K562 (cell line): Measurements from ENCODE around the gene TSR3. TPM values are rescaled to one million over a fixed set of nuclear protein-coding genes. Genes with fewer than 3 reads are reported as not detected.

Source experiments
- BRCA1 ChIP-seq, 2 experiments: fragments of 450-650 bp in 1 of 2; sonication (generic) in 1 of 2; formaldehyde crosslinking in 1 of 2; IDR thresholded peaks; 2 replicates each; pipeline versions ENCODE4 v1.5.0 to v1.6.1; 2017 to 2020; ENCODE audit warnings: mild to moderate bottlenecking in 1 of 2, missing genetic modification reagents in 1 of 2
- FIP1L1 ChIP-seq: fragments of 200-400 bp; formaldehyde crosslinking; IDR thresholded peaks from 2 replicates; pipeline ENCODE4 v1.6.1; 2018; ENCODE audit warnings: mild to moderate bottlenecking, low read depth, low read length; ENCODE audit not compliant: poor library complexity, severe bottlenecking
- IFI16 ChIP-seq: fragments of 250-450 bp; sonication (Bioruptor Pico); IDR thresholded peaks from 2 replicates; pipeline ENCODE4 v2.1.2; 2022; ENCODE audit warnings: mild to moderate bottlenecking, inconsistent platforms
- JUN ChIP-seq, 2 experiments: sonication (generic) in 1 of 2; formaldehyde crosslinking in 1 of 2; IDR thresholded peaks; 2 replicates each; pipeline versions ENCODE4 v1.6.1 to v1.8.0; 2012 to 2022; ENCODE audit warnings: borderline replicate concordance in 2 of 2, mild to moderate bottlenecking in 2 of 2, improper control_type of control experiment in 1 of 2, low read depth in 1 of 2, low read length in 1 of 2, missing genetic modification reagents in 1 of 2
- KAT7 ChIP-seq: sonication (generic); formaldehyde crosslinking; IDR thresholded peaks from 2 replicates; pipeline ENCODE4 v1.8.0; 2022; ENCODE audit warnings: missing genetic modification reagents, mild to moderate bottlenecking, borderline replicate concordance
- MEF2A ChIP-seq: IDR thresholded peaks from 2 replicates; pipeline ENCODE4 v1.6.1; 2011; ENCODE audit warnings: low read depth, mild to moderate bottlenecking, low read length, moderate library complexity; ENCODE audit not compliant: control insufficient read depth
- RBFOX2 ChIP-seq: fragments of 200-400 bp; formaldehyde crosslinking; IDR thresholded peaks from 2 replicates; pipeline ENCODE4 v1.6.1; 2017; ENCODE audit warnings: low read depth, mild to moderate bottlenecking, low read length, moderate library complexity
- RBM39 ChIP-seq: fragments of 200-400 bp; formaldehyde crosslinking; optimal IDR thresholded peaks from 2 replicates; pipeline ENCODE3; 2018; ENCODE audit warnings: low read depth, low read length
- ZKSCAN8 ChIP-seq: fragments of 200-800 bp; sonication (Bioruptor generic); IDR thresholded peaks from 2 replicates; pipeline ENCODE4 v1.6.1; 2016; ENCODE audit warnings: missing genetic modification characterization, missing compliant biosample characterization
- polyA plus RNA-seq, 8 experiments: library from polyadenylated mRNA; depleted of rRNA in 4 of 8; stranded (reverse) in 5 of 8; unstranded in 3 of 8; fragments of >200 nt; fragmentation: Nextera tagmentation in 2 of 8; fragmentation: Illumina TruSeq in 1 of 8; extraction: Ambion mirVana in 2 of 8; extraction: Trizol in 1 of 8; gene quantifications; 2 replicates each; pipeline versions ENCODE4 v1.2.1 to v1.2.3, GENCODE V29; 2011 to 2014; ENCODE audit warnings: inconsistent platforms in 1 of 8, missing spikeins in 1 of 8
- total RNA-seq, 7 experiments: library from RNA; depleted of rRNA in 6 of 7; stranded (reverse); fragments of >200 nt in 6 of 7; fragmentation: Illumina TruSeq in 2 of 7; extraction: Trizol in 2 of 7; gene quantifications; 2 replicates each; pipeline versions ENCODE4 v1.2.1 to v1.2.3, GENCODE V29; 2011 to 2021; ENCODE audit warnings: low replicate concordance in 1 of 7
- TF ChIP-seq, protein P1 (sequence below): sonication (generic); formaldehyde crosslinking; IDR thresholded peaks from 2 replicates; pipeline ENCODE4 v1.8.0; 2022; ENCODE audit warnings: mild to moderate bottlenecking, missing genetic modification reagents, borderline replicate concordance
- TF ChIP-seq, protein P2 (sequence below): fragments of 250-450 bp; sonication (Bioruptor Pico); IDR thresholded peaks from 2 replicates; pipeline ENCODE4 v1.4.0; 2020
- TF ChIP-seq, protein P3 (sequence below): sonication (generic); IDR thresholded peaks from 2 replicates; pipeline ENCODE4 v1.6.1; 2016

The TSR3 gene
- total and polyA plus RNA-seq, 9 of the 15 experiments (the other 6 are each of a cell fraction or from before 2014, with no cell fraction given) = 1.5 to 74.8 (median 16.5) TPM

GRCh38 chr16:1320658-1321240 is 30.9 kb downstream of the TSR3 start (continued):
- TF ChIP-seq, protein P1, sequence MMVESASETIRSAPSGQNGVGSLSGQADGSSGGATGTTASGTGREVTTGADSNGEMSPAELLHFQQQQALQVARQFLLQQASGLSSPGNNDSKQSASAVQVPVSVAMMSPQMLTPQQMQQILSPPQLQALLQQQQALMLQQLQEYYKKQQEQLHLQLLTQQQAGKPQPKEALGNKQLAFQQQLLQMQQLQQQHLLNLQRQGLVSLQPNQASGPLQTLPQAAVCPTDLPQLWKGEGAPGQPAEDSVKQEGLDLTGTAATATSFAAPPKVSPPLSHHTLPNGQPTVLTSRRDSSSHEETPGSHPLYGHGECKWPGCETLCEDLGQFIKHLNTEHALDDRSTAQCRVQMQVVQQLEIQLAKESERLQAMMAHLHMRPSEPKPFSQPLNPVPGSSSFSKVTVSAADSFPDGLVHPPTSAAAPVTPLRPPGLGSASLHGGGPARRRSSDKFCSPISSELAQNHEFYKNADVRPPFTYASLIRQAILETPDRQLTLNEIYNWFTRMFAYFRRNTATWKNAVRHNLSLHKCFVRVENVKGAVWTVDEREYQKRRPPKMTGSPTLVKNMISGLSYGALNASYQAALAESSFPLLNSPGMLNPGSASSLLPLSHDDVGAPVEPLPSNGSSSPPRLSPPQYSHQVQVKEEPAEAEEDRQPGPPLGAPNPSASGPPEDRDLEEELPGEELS (CRISPR knock-in tag) = no peak
- TF ChIP-seq MEF2A (no peak), RBFOX2 (peak; percentile 27; the same call in 1 of the 2 replicates), RBM39 (no peak), KAT7 (no peak), IFI16 (CRISPR knock-in tag) (no peak), BRCA1 (IDR thresholded peaks at IDR 0.05) (no peak), BRCA1 (CRISPR knock-in tag; IDR thresholded peaks at IDR 0.05) (no peak), FIP1L1 (no peak), ZKSCAN8 (CRISPR knock-in tag) (no peak), JUN (IDR thresholded peaks at IDR 0.05; ENCODE audit: borderline replicate concordance, low read depth, low read length) (no peak), JUN (CRISPR knock-in tag; IDR thresholded peaks at IDR 0.05; ENCODE audit: borderline replicate concordance) (no peak)
- TF ChIP-seq, protein P2, sequence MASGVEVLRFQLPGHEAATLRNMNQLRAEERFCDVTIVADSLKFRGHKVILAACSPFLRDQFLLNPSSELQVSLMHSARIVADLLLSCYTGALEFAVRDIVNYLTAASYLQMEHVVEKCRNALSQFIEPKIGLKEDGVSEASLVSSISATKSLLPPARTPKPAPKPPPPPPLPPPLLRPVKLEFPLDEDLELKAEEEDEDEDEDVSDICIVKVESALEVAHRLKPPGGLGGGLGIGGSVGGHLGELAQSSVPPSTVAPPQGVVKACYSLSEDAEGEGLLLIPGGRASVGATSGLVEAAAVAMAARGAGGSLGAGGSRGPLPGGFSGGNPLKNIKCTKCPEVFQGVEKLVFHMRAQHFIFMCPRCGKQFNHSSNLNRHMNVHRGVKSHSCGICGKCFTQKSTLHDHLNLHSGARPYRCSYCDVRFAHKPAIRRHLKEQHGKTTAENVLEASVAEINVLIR = no peak
- TF ChIP-seq, protein P3, sequence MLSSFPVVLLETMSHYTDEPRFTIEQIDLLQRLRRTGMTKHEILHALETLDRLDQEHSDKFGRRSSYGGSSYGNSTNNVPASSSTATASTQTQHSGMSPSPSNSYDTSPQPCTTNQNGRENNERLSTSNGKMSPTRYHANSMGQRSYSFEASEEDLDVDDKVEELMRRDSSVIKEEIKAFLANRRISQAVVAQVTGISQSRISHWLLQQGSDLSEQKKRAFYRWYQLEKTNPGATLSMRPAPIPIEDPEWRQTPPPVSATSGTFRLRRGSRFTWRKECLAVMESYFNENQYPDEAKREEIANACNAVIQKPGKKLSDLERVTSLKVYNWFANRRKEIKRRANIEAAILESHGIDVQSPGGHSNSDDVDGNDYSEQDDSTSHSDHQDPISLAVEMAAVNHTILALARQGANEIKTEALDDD = no peak
